Muscle of leg (tissue), 11 donors: ENCODE data around the gene VPS35L. TPM values are rescaled to one million over a fixed set of nuclear protein-coding genes. Genes with fewer than 3 reads are reported as not detected.
"Not testable (repeated sequence)": the region's sequence is repeated elsewhere in the genome, so short reads cannot be mapped to it uniquely, and the experiment has no call there.

ENCODE experiments used
- DNase-seq: peaks from one replicate; pipeline ENCODE4 v3.0.0; 2013
- H3K27ac ChIP-seq: one replicate; pipeline ENCODE4 v1.5.1; 2013; ENCODE audit warnings: mild to moderate bottlenecking, low read length, control low read depth
- H3K27me3 ChIP-seq: one replicate; pipeline ENCODE4 v1.6.1; 2013; ENCODE audit warnings: low read length; ENCODE audit not compliant: control insufficient read depth, insufficient read depth
- H3K36me3 ChIP-seq: one replicate; pipeline ENCODE4 v1.6.1; 2013; ENCODE audit warnings: low read length; ENCODE audit not compliant: control insufficient read depth, insufficient read depth
- H3K4me1 ChIP-seq: one replicate; pipeline ENCODE4 v1.6.1; 2013; ENCODE audit warnings: low read length; ENCODE audit not compliant: control insufficient read depth, insufficient read depth
- H3K4me3 ChIP-seq: one replicate; pipeline ENCODE4 v1.5.1; 2013; ENCODE audit warnings: low read length, control low read depth
- H3K9me3 ChIP-seq: replicated peaks from 2 replicates; pipeline ENCODE4 v1.6.1; 2013; ENCODE audit warnings: low read depth, low read length; ENCODE audit not compliant: control insufficient read depth
- WGBS: methylation state at CpG from one replicate; pipeline ENCODE4 v1.1.5; 2013; ENCODE audit warnings: missing lambda C conversion rate; ENCODE audit not compliant: insufficient coverage; 5-methylcytosine and 5-hydroxymethylcytosine counted together
- polyA plus RNA-seq, 8 donors: library from polyadenylated mRNA; unstranded; fragments of 120-200 nt; gene quantifications; one replicate each; pipeline versions ENCODE4 v1.2.1 to v1.2.3, GENCODE V29; 2013; ENCODE audit warnings: inconsistent platforms in 1 of 8, low replicate concordance in 1 of 8; ENCODE audit not compliant: insufficient read length in 8 of 8, insufficient read depth in 1 of 8
- total RNA-seq: library from RNA; stranded (reverse); fragments of 120-200 nt; gene quantifications from one replicate; pipeline ENCODE4 v1.2.4, GENCODE V29; 2013

Gene VPS35L
- total and polyA plus RNA-seq, 9 donors = 23.6 to 39.8 (median 34.3) TPM

DNA sequence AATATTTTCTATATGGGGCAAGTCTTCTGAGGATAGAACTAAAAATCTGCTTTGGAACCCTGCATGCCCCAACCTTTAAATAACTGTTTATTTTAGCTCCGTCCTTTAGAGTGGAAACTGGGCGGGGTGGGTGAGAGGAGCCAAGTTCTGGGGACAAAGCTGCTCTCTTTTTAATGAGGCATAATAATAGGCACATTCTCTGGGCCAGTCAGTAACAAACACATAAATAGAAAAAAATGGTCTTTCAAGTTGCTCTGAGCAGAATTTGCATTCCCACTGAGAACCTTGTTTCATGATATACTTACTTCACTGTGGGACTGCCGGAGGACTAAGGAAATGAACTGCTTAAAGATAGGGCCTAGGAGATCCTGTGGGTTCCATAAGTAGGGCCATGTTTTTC lies 111.0 kb downstream of the VPS35L start:
- peak; percentile 23 for DNase-seq
- H3K27ac ChIP-seq = no peak overlapping the region
- WGBS = no CpG with 5 or more reads among the region's 3 CpGs
- H3K27me3 ChIP-seq = no peaks in the 10 kb centered on the region
- peaks cover 19% of the 10 kb centered on the region for H3K36me3 ChIP-seq
- no peaks in the 10 kb centered on the region for H3K9me3 ChIP-seq
- H3K4me3 ChIP-seq = no peak overlapping the region
- no peaks in the 10 kb centered on the region for H3K4me1 ChIP-seq

DNA sequence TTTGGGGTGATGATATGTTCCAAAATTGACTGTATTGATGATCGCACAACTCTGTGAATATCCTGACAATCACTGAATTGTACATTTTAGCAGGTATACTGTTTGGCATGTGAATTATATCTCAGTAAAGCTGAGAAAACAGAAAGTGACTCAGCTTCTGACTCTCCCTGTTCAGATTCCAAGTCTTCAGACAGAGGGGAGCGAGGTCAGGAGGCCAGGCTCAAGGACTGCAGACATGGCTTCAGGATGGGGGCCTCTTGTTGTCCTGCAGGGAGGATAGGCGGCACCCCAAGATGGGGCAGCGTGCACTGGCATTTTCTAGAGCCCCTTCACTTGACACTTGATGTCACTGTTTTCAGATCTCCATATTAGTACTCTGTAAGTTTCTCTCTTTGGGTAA lies 116.9 kb downstream of the VPS35L start:
- 100% methylated on average over 1 of the region's 4 CpGs for WGBS
- peaks cover 41% of the 10 kb centered on the region for H3K36me3 ChIP-seq
- DNase-seq = no peak
- no peaks in the 10 kb centered on the region for H3K9me3 ChIP-seq
- H3K4me3 ChIP-seq = no peak overlapping the region
- H3K27me3 ChIP-seq = no peaks in the 10 kb centered on the region
- no peak overlapping the region for H3K27ac ChIP-seq
- H3K4me1 ChIP-seq = peaks cover 1% of the 10 kb centered on the region

DNA sequence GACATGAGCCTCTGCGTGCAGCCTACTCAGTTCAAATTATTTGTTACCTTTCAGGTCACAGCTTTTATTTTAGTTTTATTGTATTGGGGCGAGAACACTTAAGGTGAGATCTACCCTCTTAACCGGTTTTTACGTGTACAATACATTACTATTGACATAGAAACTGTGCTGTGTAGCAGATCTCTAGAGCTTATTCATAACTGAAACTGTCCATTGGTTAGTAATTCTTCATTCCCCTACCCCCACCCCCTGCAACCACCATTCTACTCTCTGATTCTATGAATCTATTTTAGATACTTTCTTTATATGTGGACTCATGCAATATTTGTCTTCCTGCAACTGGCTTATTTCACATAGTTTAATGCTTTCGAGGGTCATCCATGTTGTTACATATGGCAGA lies 119.0 kb downstream of the VPS35L start:
- no peak for DNase-seq
- no peaks in the 10 kb centered on the region for H3K9me3 ChIP-seq
- H3K27ac ChIP-seq = no peak overlapping the region
- no CpG with 5 or more reads among the region's 5 CpGs for WGBS
- H3K36me3 ChIP-seq = peaks cover 35% of the 10 kb centered on the region
- H3K27me3 ChIP-seq = no peaks in the 10 kb centered on the region
- peaks cover 12% of the 10 kb centered on the region for H3K4me1 ChIP-seq
- H3K4me3 ChIP-seq = no peak overlapping the region

DNA sequence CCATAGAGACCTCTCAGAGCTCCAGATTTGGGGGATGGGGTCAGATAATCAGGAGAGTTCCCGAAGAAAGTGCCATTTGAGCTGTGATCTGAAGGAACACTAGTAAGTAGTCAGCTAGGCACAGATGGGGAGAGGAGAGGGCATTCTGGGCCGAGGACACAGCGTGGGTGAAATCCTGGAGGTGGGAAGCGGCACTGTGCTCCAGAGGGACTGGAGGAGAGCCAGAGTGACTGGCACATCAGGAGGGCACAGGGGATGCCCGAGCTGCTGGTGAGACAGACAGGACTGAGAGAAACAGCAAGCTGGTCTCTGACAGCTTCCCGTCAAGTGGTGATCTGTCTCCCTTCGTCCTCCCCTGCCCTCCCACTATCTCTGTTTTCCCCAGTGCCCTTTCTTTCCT lies 121.9 kb downstream of the VPS35L start:
- DNase-seq = peak; percentile 37
- H3K27ac ChIP-seq = peak overlapping the region; percentile 37
- peaks cover 31% of the 10 kb centered on the region for H3K36me3 ChIP-seq

DNA sequence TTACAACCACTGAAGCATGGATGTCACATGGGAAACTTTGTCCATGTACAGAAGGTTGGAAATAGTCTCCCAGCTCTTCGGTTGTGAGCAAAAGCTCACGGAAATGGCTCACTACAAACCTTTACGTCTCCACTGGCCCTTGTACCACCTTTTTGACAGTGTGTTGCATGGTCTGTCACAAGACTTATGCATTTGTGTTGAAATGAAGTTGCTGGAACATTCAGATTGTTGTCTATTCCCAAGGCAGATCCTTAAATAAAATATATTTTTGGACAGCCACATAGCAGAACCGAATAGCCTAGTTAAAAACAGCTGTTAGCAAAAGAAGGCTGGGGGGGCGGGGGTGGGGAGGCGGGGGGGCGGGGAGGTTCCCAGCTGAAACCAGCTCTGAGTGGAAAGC lies 123.3 kb downstream of the VPS35L start:
- H3K9me3 ChIP-seq = peaks cover 2% of the 10 kb centered on the region
- H3K36me3 ChIP-seq = peaks cover 40% of the 10 kb centered on the region
- H3K27me3 ChIP-seq = no peaks in the 10 kb centered on the region
- peaks cover 33% of the 10 kb centered on the region for H3K4me1 ChIP-seq
- no peak overlapping the region for H3K4me3 ChIP-seq
- peak overlapping the region; percentile 76 for H3K27ac ChIP-seq
- DNase-seq = peak; percentile 78
- WGBS = 60% methylated on average over 1 of the region's 7 CpGs

More for the DNA sequence above, 121.9 kb downstream of the VPS35L start:
- Histone ChIP-seq H3K27me3 (no peaks in the 10 kb centered on the region), H3K9me3 (no peaks in the 10 kb centered on the region), H3K4me3 (no peak overlapping the region), H3K4me1 (peaks cover 33% of the 10 kb centered on the region)
- 85% methylated on average over 6 of the region's 7 CpGs for WGBS

DNA sequence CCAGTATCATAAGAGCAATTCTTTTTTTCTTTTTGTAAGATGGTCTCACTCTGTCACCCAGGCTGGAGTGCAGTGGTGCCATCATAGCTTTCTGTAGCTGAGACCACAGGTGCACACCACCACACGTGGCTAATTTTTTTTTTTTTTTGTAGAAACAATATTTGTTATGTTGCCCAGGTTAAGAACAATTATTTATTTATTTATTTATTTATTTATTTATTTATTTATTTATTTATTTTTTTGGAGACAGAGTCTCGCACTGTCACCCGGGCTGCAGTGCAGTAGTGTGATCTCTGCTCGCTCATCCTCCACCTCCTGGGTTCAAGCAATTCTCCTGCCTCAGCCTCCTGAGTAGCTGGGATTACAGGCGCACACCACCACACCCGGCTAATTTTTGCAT lies 123.8 kb downstream of the VPS35L start:
- not testable (repeated sequence) for H3K27me3 ChIP-seq, H3K4me3 ChIP-seq, H3K9me3 ChIP-seq, DNase-seq
- Histone ChIP-seq H3K36me3 (peaks cover 45% of the 10 kb centered on the region), H3K4me1 (peaks cover 33% of the 10 kb centered on the region), H3K27ac (peak overlapping the region; percentile 35)
- 100% methylated on average over 1 of the region's 6 CpGs for WGBS

DNA sequence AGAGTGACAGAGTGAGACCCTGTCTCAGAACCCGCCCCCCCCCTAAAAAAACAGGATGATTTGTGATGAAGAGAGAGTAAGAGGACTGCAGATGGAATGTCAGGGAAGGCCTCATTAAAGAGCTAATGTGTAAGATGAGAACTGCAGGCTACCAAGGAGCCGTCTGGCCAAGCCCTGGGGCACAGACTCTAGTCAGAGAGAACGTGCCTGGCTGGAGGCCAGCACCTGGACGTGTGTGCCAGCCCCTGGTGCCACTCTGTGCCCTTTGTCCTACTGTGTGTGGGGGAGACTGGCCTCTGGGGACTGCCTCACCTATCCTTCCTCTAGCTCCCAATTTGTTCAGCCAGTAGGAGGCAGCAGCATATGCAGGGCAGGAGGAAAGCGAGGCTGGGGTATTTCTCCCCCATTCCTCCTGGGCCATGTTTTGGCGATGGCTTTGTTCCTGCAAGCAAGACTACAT lies 125.4 kb downstream of the VPS35L start:
- peak; percentile 36 for DNase-seq
- no peaks in the 10 kb centered on the region for H3K27me3 ChIP-seq
- H3K9me3 ChIP-seq = peaks cover 2% of the 10 kb centered on the region

DNA sequence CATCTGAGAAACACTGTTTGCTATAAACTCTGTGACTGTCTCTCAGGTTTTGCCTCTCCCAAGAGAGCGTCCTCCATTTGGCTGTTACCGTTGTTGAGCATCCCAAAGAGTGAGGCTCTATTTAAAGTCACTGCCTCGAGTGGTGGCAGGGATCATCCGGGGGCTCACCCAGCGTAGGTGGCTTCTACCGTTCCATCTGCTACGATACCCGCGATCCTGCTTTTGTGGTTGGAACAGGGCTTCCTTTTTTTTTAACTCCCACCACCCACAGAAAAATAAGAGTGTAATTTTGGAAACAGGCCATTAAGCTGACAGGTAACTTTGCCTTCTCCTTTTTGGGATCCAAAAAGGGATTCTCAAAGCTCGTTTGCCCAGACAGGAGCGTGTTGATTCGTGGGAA lies 126.1 kb downstream of the VPS35L start:
- Histone ChIP-seq H3K9me3 (peaks cover 2% of the 10 kb centered on the region), H3K4me3 (no peak overlapping the region), H3K27ac (no peak overlapping the region), H3K36me3 (peaks cover 50% of the 10 kb centered on the region), H3K4me1 (peaks cover 46% of the 10 kb centered on the region), H3K27me3 (no peaks in the 10 kb centered on the region)
- WGBS = 83% methylated on average over 5 of the region's 12 CpGs
- no peak for DNase-seq

More for the DNA sequence above, 125.4 kb downstream of the VPS35L start:
- Histone ChIP-seq H3K4me3 (no peak overlapping the region), H3K36me3 (peaks cover 46% of the 10 kb centered on the region), H3K4me1 (peaks cover 39% of the 10 kb centered on the region), H3K27ac (no peak overlapping the region)
- WGBS = 76% methylated on average over 5 of the region's 6 CpGs

DNA sequence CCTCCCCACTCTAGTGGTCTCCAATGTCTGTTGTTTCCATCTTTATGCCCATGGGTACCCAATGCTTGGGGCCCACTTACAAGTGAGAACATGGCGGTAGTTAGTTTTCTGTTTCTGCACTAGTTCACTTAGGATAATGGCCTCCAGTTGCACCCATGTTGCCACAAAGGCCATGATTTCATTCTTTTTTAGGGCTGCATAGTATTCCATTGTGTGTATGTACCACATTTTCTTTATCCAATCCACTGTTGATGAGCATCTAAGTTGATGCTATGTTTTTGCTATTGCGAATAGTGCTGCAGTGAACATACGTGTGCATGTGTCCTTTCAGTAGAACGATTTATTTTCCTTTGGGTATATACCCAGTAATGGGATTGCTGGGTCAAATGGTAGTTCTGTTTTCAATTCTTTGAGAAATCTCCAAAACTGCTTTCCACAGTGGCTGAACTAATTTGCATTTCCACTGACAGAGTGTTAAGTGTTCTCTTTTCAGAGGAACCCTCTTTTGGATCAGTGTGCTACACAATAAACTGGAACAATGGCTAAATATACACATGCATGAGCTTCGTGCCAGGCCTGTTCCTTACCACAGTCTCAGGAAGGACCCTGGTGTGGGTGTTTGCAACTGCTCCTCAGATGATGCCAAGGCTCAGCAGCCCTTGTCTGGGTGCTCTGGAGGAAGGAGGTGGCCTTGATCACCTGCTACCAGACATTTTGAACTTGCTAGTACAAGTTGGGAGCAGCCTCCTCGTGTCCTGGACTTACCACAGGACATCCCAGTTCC lies 128.1 kb downstream of the VPS35L start:
- Histone ChIP-seq H3K9me3 (peaks cover 2% of the 10 kb centered on the region), H3K36me3 (peaks cover 60% of the 10 kb centered on the region), H3K27me3 (no peaks in the 10 kb centered on the region), H3K4me3 (no peak overlapping the region), H3K4me1 (peaks cover 49% of the 10 kb centered on the region), H3K27ac (no peak overlapping the region)
- 89% methylated on average over 1 of the region's 6 CpGs for WGBS
- DNase-seq = no peak

DNA sequence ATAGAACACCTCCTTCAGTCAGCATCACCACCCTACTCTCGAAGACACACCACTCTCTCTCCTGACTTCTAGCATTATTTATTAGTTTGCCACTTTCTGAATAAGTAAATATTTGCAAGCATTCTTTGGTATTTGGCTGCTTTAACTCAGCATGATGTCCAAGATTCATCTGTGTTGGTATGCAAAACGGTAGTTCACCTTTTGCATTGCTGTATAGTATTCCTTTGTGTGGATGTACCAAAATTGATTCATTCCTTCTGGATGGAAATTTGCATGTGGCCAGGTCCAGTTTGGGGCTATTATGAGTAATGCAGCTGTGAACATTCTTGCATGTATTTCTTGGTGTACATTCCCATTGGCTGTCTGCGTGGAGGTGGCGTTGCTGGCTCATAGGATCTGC lies 129.7 kb downstream of the VPS35L start:
- H3K27ac ChIP-seq = no peak overlapping the region

More for the DNA sequence above, 129.7 kb downstream of the VPS35L start:
- no peak for DNase-seq
- peaks cover 43% of the 10 kb centered on the region for H3K4me1 ChIP-seq
- 100% methylated on average over 2 of the region's 4 CpGs for WGBS
- peaks cover 2% of the 10 kb centered on the region for H3K9me3 ChIP-seq
- no peaks in the 10 kb centered on the region for H3K27me3 ChIP-seq
- peaks cover 62% of the 10 kb centered on the region for H3K36me3 ChIP-seq
- no peak overlapping the region for H3K4me3 ChIP-seq
